ENCODE results near the gene FBXL7.

DNA sequence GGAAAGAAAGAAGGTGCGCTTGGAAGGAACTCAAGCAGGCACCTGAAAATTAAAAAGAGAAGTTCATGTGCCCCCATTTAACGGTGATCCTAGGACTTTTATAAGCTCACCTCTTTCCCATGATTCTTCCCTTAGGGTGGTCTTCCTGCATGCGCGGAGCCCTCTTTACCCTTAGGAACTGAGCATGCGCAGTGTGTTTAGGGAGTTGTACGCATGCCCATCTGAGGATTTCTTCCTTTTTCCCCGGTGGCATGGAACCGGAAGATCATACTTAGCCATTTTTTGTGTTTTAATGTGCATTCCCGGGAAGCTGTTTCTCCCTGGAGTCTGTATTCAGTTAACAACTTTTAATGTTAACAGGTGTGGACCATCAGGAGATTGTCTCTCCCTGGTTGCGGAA, 119.0 kb downstream of the FBXL7 start:
- TF ChIP-seq KDM1A (IDR thresholded peaks at IDR 0.05; ENCODE audit: borderline replicate concordance, low read length) (no peak), YY1 (IDR thresholded peaks at IDR 0.05; ENCODE audit: low read depth, low read length) (no peak)

Data from H1 (cell line).